Neuronal stem cell (in vitro differentiated cells): ENCODE measurements around the gene ATAD3B.

Source experiments
- DNase-seq: peaks from one replicate; pipeline ENCODE4 v3.0.0-alpha.2; 2013; ENCODE audit warnings: low spot score
- H2AFZ ChIP-seq: one replicate; pipeline ENCODE4 v1.6.1; 2013; ENCODE audit warnings: mild to moderate bottlenecking, low read length, inconsistent platforms
- H2AK5ac ChIP-seq: 2 replicates; pipeline ENCODE4 v1.6.1; 2013; ENCODE audit warnings: low read depth, mild to moderate bottlenecking, inconsistent platforms, low read length, moderate library complexity, mixed read lengths
- H2BK120ac ChIP-seq: 2 replicates; pipeline ENCODE4 v1.6.1; 2013; ENCODE audit warnings: low read depth, mild to moderate bottlenecking, inconsistent platforms, low read length, moderate library complexity, mixed read lengths
- H2BK12ac ChIP-seq: one replicate; pipeline ENCODE4 v1.6.1; 2013; ENCODE audit warnings: low read length, inconsistent platforms
- H2BK15ac ChIP-seq: 2 replicates; pipeline ENCODE4 v1.6.1; 2013; ENCODE audit warnings: mild to moderate bottlenecking, low read length, inconsistent platforms, mixed read lengths
- H2BK5ac ChIP-seq: one replicate; pipeline ENCODE4 v1.6.1; 2013; ENCODE audit warnings: inconsistent platforms, mild to moderate bottlenecking, low read length, moderate library complexity
- H3K14ac ChIP-seq: one replicate; pipeline ENCODE4 v1.6.1; 2013; ENCODE audit warnings: low read length, inconsistent platforms
- H3K18ac ChIP-seq: 2 replicates; pipeline ENCODE4 v1.6.1; 2013; ENCODE audit warnings: low read length, inconsistent platforms
- H3K23ac ChIP-seq: 2 replicates; pipeline ENCODE4 v1.6.1; 2013; ENCODE audit warnings: low read depth, mild to moderate bottlenecking, mixed read lengths, low read length, inconsistent platforms; ENCODE audit not compliant: poor library complexity
- H3K27ac ChIP-seq: replicated peaks from 3 replicates; pipeline ENCODE4 v1.5.1; 2013; ENCODE audit warnings: low read length, inconsistent platforms
- H3K27me3 ChIP-seq, 3 experiments: 2 replicates each; pipeline ENCODE4 v1.6.1; 2013; ENCODE audit warnings: low read length in 3 of 3, mild to moderate bottlenecking in 2 of 3, inconsistent platforms in 1 of 3, low read depth in 1 of 3, mixed read lengths in 1 of 3, moderate library complexity in 1 of 3; ENCODE audit not compliant: control insufficient read depth in 3 of 3, insufficient read depth in 3 of 3
- H3K36me3 ChIP-seq, 2 donors: replicated peaks in 1 of 2; 2 replicates each; pipeline ENCODE4 v1.6.1; 2013; ENCODE audit warnings: low read length in 2 of 2; ENCODE audit not compliant: control insufficient read depth in 2 of 2, insufficient read depth in 2 of 2
- H3K4ac ChIP-seq: 2 replicates; pipeline ENCODE4 v1.6.1; 2013; ENCODE audit warnings: inconsistent platforms, mild to moderate bottlenecking, low read length, moderate library complexity
- H3K4me1 ChIP-seq, 2 donors: 1 replicate in 1 of 2; 2 replicates in 1 of 2; pipeline ENCODE4 v1.6.1; 2013; ENCODE audit warnings: low read length in 2 of 2, low read depth in 1 of 2; ENCODE audit not compliant: control insufficient read depth in 2 of 2, insufficient read depth in 1 of 2
- H3K4me2 ChIP-seq: one replicate; pipeline ENCODE4 v1.6.1; 2013; ENCODE audit warnings: mild to moderate bottlenecking, low read length, inconsistent platforms; ENCODE audit not compliant: insufficient read depth, poor library complexity, severe bottlenecking
- H3K4me3 ChIP-seq, 2 donors: 2 replicates each; pipeline ENCODE4 v1.5.1; 2013; ENCODE audit warnings: low read length in 2 of 2, mild to moderate bottlenecking in 2 of 2, inconsistent platforms in 1 of 2, moderate library complexity in 1 of 2
- H3K79me1 ChIP-seq: one replicate; pipeline ENCODE4 v1.6.1; 2013; ENCODE audit warnings: low read depth, mild to moderate bottlenecking, inconsistent platforms, low read length, moderate library complexity
- H3K9ac ChIP-seq: one replicate; pipeline ENCODE4 v1.6.1; 2013; ENCODE audit warnings: mild to moderate bottlenecking, low read depth, low read length, inconsistent platforms; ENCODE audit not compliant: poor library complexity
- H3K9me3 ChIP-seq, 2 donors: replicated peaks in 1 of 2; 2 replicates each; pipeline versions ENCODE3 to v1.6.1; 2013; ENCODE audit warnings: low read length in 2 of 2, mild to moderate bottlenecking in 2 of 2, inconsistent platforms in 1 of 2, low read depth in 1 of 2, mixed read lengths in 1 of 2, moderate library complexity in 1 of 2; ENCODE audit not compliant: control insufficient read depth in 2 of 2, insufficient read depth in 1 of 2
- H4K8ac ChIP-seq: one replicate; pipeline ENCODE4 v1.6.1; 2013; ENCODE audit warnings: low read depth, mild to moderate bottlenecking, inconsistent platforms, low read length, moderate library complexity
- H4K91ac ChIP-seq: one replicate; pipeline ENCODE4 v1.6.1; 2013; ENCODE audit warnings: low read length, low read depth, mild to moderate bottlenecking, inconsistent platforms; ENCODE audit not compliant: poor library complexity
- WGBS, 2 donors: extraction: QIAGEN DNeasy Blood & Tissue Kit; methylation state at CpG; one replicate each; pipeline ENCODE4 v1.1.7; 2013; ENCODE audit warnings: missing lambda C conversion rate in 2 of 2, mixed read lengths in 1 of 2; ENCODE audit not compliant: insufficient read length in 2 of 2, insufficient replicate concordance in 1 of 2; ENCODE audit errors: extremely low coverage in 2 of 2; 5-methylcytosine and 5-hydroxymethylcytosine counted together

ATAD3B gene

DNA sequence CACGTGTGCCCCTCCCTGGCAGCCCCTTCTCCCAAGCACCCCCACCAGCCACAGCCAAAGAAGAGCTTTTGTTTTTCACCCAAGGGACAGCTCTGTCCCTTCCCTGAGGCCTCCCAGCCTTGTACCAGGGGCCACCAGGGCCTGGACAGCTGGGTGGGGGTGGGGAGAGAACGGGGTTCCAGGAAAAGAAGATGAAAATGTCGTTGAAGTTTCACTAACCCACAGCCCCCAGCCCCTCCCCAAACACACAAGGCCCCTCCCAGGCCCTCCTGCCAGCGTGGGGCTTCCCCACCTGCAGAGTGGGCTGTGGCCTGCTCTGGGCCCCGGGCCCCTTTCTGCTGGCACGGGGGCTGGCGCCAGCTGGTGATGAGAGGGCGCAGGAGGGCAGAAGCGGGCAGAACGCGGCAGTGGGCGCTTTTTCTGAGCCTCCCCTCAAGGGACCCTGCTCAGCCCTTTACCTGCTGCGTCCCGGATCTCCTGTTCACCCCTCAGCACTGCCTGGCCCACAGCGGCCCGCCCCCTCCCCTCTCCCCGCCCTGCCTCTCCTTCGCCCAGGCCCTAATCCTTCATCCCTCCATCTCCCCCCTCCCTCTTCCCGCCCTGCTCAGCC lies 45.0 kb upstream of the ATAD3B start:
- peak overlapping the region; percentile 70 for H4K8ac ChIP-seq
- H2BK12ac ChIP-seq: peak overlapping the region; percentile 95
- H3K4me2 ChIP-seq: peak overlapping the region; percentile 57
- peak overlapping the region; percentile 97 for H3K23ac ChIP-seq
- H2BK15ac ChIP-seq: peak overlapping the region; percentile 99
- H2BK120ac ChIP-seq: peak overlapping the region; percentile 100
- H3K9me3 ChIP-seq: peaks cover 0 to 3% of the 10 kb centered on the region in 2 donors
- peak overlapping the region; percentile 99 for H3K18ac ChIP-seq
- no peaks in the 10 kb centered on the region for H3K27me3 ChIP-seq
- peak overlapping the region; percentile 11 for H2AFZ ChIP-seq
- H3K36me3 ChIP-seq: no peaks in the 10 kb centered on the region
- H3K79me1 ChIP-seq: peaks cover 1% of the 10 kb centered on the region
- H2BK5ac ChIP-seq: peak overlapping the region; percentile 93
- peaks cover 19 to 43% of the 10 kb centered on the region in 2 donors for H3K4me1 ChIP-seq
- H3K9ac ChIP-seq: peak overlapping the region; percentile 84
- H4K91ac ChIP-seq: peak overlapping the region; percentile 99
- H2AK5ac ChIP-seq: peak overlapping the region; percentile 100
- H3K4me3 ChIP-seq: no peak overlapping the region
- peak overlapping the region; percentile 58 for H3K27ac ChIP-seq
- peak overlapping the region; percentile 89 for H3K4ac ChIP-seq
- peak overlapping the region; percentile 94 for H3K14ac ChIP-seq
- no peak for DNase-seq
- no CpG with 5 or more reads among the region's 19 CpGs for WGBS, 2 donors

- Histone ChIP-seq H4K8ac (no peak overlapping the region), H4K91ac (peak overlapping the region; percentile 92), H2BK120ac (no peak overlapping the region), H3K4me2 (peak overlapping the region; percentile 80), H3K4me1 (peaks cover 25 to 49% of the 10 kb centered on the region in 2 donors), H3K36me3 (no peaks in the 10 kb centered on the region), H2AFZ (peak overlapping the region; percentile 84), H3K4ac (no peak overlapping the region), H3K18ac (peak overlapping the region; percentile 94), H3K79me1 (peaks cover 1% of the 10 kb centered on the region), H3K23ac (peak overlapping the region; percentile 55), H3K27me3 (no peaks in the 10 kb centered on the region), H3K14ac (no peak overlapping the region), H2BK5ac (no peak overlapping the region), H2AK5ac (peak overlapping the region; percentile 99), H3K9ac (peak overlapping the region; percentile 70), H3K4me3 (peak overlapping the region; percentile 40 to 70), H2BK15ac (peak overlapping the region; percentile 94), H2BK12ac (no peak overlapping the region), H3K27ac (no peak overlapping the region), H3K9me3 (peaks cover 0 to 3% of the 10 kb centered on the region in 2 donors)
- 100% methylated on average over 2 of the region's 66 CpGs; no CpG with 5 or more reads in 1 of the 2 donors for WGBS, 2 donors
- peak; percentile 76 for DNase-seq
These were observed 44.3 kb upstream of the ATAD3B start for GRCh38 chr1:1427106-1427819.

GRCh38 chr1:1427820-1428148 lies 43.8 kb upstream of the ATAD3B start:
- peak overlapping the region; percentile 94 for H3K18ac ChIP-seq
- peaks cover 0 to 3% of the 10 kb centered on the region in 2 donors for H3K9me3 ChIP-seq
- WGBS, 2 donors: no CpG with 5 or more reads among the region's 22 CpGs
- H2BK5ac ChIP-seq: no peak overlapping the region
- H3K9ac ChIP-seq: peak overlapping the region; percentile 70
- H4K8ac ChIP-seq: no peak overlapping the region
- peak overlapping the region; percentile 55 for H3K23ac ChIP-seq
- no peak overlapping the region for H3K27ac ChIP-seq
- peak overlapping the region; percentile 94 for H2BK15ac ChIP-seq
- H2AFZ ChIP-seq: peak overlapping the region; percentile 84
- H3K79me1 ChIP-seq: peaks cover 1% of the 10 kb centered on the region
- H2BK120ac ChIP-seq: no peak overlapping the region
- peaks cover 30 to 50% of the 10 kb centered on the region in 2 donors for H3K4me1 ChIP-seq
- H2BK12ac ChIP-seq: no peak overlapping the region
- no peak for DNase-seq
- H3K4me2 ChIP-seq: peak overlapping the region; percentile 80
- peak overlapping the region; percentile 18 for H2AK5ac ChIP-seq
- H3K27me3 ChIP-seq: no peaks in the 10 kb centered on the region
- peak overlapping the region; percentile 40 to 70 for H3K4me3 ChIP-seq
- no peak overlapping the region for H3K4ac ChIP-seq
- H3K36me3 ChIP-seq: no peaks in the 10 kb centered on the region
- no peak overlapping the region for H3K14ac ChIP-seq
- H4K91ac ChIP-seq: no peak overlapping the region

DNA sequence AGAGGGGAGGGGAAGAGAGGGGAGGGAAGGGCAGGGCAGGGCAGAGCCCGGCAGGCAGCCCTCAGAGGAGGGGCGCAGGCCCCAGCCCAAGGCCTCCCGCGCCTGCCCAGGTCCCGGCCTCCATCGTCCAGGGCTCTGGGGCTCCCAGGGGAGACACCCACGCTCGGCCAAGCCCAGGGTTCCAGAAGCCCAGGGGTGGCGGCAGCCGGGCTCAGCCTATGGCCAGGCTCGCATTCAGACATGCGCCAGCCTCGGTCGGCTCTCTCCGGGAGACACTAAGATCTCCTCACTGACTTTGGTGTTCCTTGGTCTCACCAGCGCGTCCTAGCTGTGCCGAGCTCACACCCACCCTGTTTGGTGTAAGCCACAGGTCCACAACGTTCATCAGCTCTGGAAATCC lies 43.4 kb upstream of the ATAD3B start:
- H3K4ac ChIP-seq: no peak overlapping the region
- peaks cover 30 to 49% of the 10 kb centered on the region in 2 donors for H3K4me1 ChIP-seq
- no peak for DNase-seq
- no peak overlapping the region for H3K14ac ChIP-seq
- H2BK15ac ChIP-seq: peak overlapping the region; percentile 79
- H2BK120ac ChIP-seq: peak overlapping the region; percentile 41
- H3K9me3 ChIP-seq: peaks cover 0 to 3% of the 10 kb centered on the region in 2 donors
- no peaks in the 10 kb centered on the region for H3K36me3 ChIP-seq
- no peak overlapping the region for H2BK5ac ChIP-seq
- H3K23ac ChIP-seq: no peak overlapping the region
- H3K18ac ChIP-seq: peak overlapping the region; percentile 7
- H3K27me3 ChIP-seq: no peaks in the 10 kb centered on the region
- no peak overlapping the region for H4K91ac ChIP-seq
- H3K9ac ChIP-seq: no peak overlapping the region
- no peak overlapping the region for H3K4me2 ChIP-seq
- H2BK12ac ChIP-seq: no peak overlapping the region
- H3K27ac ChIP-seq: no peak overlapping the region
- no peak overlapping the region for H2AK5ac ChIP-seq
- H3K79me1 ChIP-seq: peaks cover 1% of the 10 kb centered on the region
- WGBS, 2 donors: no CpG with 5 or more reads among the region's 19 CpGs
- H3K4me3 ChIP-seq: no peak overlapping the region
- H4K8ac ChIP-seq: no peak overlapping the region
- no peak overlapping the region for H2AFZ ChIP-seq
